ENCODE data around the gene HOXA13.

The HOXA13 gene

DNA sequence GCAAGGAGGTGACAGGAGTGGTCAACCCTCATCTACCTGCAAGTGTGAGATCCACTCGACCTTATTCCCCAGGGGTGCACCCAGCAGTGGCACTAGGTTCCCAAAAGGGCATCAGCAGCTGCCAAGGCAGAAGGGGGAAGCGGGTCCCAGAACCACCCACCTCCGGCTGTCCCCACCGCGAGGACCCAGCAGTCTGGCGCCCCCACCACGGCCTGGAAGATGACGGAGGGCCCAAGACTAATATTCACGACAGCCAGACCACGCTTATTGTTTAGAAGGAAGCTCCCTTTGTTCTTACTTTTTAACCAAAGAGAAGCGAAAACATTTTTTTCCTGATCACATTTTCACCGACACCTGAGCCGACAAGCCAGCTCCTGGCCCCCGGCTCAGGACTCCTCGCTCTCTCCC lies 39.1 kb upstream of the HOXA13 start:
- Histone ChIP-seq H3K36me3 (no peaks in the 10 kb centered on the region), H3K27me3 (peaks cover 100% of the 10 kb centered on the region), H3K27ac (no peak overlapping the region), H3K9me3 (no peaks in the 10 kb centered on the region), H3K4me3 (ENCODE audit: low read depth in 1 of 2, low read length in 1 of 2) (no peak overlapping the region), H3K4me1 (ENCODE audit: control insufficient read depth in 1 of 2, insufficient read depth in 1 of 2, low read depth in 1 of 2, low read length in 1 of 2) (no peaks in the 10 kb centered on the region)
- TF ChIP-seq, protein P1, sequence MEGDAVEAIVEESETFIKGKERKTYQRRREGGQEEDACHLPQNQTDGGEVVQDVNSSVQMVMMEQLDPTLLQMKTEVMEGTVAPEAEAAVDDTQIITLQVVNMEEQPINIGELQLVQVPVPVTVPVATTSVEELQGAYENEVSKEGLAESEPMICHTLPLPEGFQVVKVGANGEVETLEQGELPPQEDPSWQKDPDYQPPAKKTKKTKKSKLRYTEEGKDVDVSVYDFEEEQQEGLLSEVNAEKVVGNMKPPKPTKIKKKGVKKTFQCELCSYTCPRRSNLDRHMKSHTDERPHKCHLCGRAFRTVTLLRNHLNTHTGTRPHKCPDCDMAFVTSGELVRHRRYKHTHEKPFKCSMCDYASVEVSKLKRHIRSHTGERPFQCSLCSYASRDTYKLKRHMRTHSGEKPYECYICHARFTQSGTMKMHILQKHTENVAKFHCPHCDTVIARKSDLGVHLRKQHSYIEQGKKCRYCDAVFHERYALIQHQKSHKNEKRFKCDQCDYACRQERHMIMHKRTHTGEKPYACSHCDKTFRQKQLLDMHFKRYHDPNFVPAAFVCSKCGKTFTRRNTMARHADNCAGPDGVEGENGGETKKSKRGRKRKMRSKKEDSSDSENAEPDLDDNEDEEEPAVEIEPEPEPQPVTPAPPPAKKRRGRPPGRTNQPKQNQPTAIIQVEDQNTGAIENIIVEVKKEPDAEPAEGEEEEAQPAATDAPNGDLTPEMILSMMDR (IDR thresholded peaks at IDR 0.05) = no peak

DNA sequence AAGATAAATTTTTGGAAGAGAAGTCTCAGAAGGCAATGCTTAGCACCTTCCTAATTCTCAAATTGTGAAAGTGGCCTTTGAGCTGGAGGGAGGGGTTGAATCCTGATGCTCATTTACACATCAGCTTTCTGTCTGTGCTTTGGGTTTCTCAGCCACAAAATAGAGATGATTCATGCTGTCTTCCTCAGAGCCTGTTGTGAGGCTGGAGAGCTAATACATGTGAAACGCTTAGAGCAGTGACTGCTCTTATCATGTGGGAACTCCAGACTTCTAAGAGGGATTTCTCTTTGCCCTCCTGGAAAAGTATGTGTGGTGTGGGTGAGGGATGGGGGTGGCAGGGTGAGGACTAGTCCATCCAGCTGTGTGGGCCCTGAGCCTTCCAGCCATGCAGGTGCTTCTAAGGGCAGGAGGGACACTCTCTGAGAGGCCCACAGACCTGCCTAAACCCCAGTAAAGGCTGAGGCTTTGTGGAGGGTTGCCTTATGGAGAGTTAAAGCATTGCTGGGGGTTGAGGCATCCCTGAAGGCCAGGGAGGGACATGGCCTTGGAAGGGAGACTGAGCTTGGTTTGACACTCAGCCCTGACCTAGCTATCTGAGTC lies 37.9 kb upstream of the HOXA13 start:
- Histone ChIP-seq H3K27me3 (peaks cover 100% of the 10 kb centered on the region), H3K4me3 (ENCODE audit: low read depth in 1 of 2, low read length in 1 of 2) (no peak overlapping the region), H3K27ac (no peak overlapping the region), H3K9me3 (no peaks in the 10 kb centered on the region), H3K4me1 (ENCODE audit: control insufficient read depth in 1 of 2, insufficient read depth in 1 of 2, low read depth in 1 of 2, low read length in 1 of 2) (no peaks in the 10 kb centered on the region), H3K36me3 (no peaks in the 10 kb centered on the region)
- TF ChIP-seq, protein P1 (IDR thresholded peaks at IDR 0.05) = no peak

DNA sequence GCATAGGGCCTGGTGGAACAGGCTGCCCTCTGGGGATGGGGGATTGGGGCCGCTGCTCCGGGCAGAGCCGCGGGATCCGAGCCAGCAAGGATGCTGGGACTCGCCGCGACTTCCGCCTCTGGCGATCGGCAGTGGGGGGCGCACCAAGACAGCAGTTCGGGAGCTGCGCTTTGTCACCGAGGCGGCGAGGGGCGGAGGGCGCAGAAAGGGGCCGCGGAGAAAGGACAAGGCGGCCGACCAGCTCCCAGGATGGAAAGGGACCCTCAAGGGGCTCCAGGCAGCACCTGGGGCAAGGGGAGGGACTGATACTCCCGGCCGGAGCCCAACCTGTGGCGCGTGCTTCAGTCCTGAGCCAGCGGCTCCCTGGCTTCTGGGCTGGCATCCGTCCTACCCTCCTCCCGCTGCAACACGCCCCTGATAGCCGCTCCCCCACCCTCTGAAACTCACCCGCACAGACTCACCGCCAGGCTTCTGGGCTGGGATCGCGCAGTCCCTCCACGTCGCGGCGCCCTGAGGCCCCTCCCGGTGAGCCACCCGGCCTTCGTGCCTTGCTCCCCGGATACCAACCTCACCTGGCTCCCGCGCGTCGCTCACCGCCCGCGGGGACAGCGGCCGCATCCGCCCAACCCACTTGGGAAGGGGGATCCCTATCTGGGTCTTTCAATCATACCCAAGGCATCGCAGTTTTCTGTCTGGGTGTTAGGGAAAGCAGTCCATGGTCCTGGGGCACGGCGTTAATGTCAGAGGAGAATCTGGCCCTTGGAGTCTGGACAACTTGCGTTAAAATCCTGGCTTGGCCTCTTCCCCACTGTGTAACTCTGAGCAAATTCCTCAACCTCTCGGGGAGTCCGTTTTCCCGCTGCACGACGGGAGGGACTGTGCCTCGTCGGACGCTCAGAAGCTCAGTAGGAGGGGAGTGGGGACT lies 35.8 kb upstream of the HOXA13 start:
- H3K36me3 ChIP-seq = no peaks in the 10 kb centered on the region
- peaks cover 100% of the 10 kb centered on the region for H3K27me3 ChIP-seq
- no peaks in the 10 kb centered on the region for H3K9me3 ChIP-seq
- TF ChIP-seq, protein P1 (IDR thresholded peaks at IDR 0.05) = no peak
- no peak overlapping the region for H3K27ac ChIP-seq
- no peak overlapping the region for H3K4me3 ChIP-seq (ENCODE audit: low read depth in 1 of 2, low read length in 1 of 2)
- no peaks in the 10 kb centered on the region for H3K4me1 ChIP-seq (ENCODE audit: control insufficient read depth in 1 of 2, insufficient read depth in 1 of 2, low read depth in 1 of 2, low read length in 1 of 2)

DNA sequence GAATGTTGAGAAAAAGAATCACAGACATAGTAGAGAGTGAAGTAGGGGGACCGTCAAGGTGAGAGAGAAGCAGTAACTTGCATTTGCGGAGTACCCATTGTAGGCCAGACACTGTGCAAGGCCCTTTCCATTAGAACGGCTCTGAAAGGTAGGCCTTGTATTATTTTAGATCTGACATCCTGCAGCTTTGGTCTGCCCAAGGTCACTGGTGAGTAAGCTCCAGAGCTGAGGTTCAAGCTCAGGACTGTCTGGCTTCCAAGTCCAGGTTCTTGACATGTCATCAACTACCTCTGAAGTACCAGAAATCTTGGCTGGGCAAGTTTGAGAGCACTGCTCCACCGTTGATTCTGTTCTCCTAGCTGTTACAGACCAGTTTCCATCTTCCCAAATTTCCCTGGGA lies 29.6 kb upstream of the HOXA13 start:
- H3K4me3 ChIP-seq (ENCODE audit: low read depth in 1 of 2, low read length in 1 of 2) = no peak overlapping the region
- H3K27me3 ChIP-seq = peaks cover 100% of the 10 kb centered on the region
- no peaks in the 10 kb centered on the region for H3K4me1 ChIP-seq (ENCODE audit: control insufficient read depth in 1 of 2, insufficient read depth in 1 of 2, low read depth in 1 of 2, low read length in 1 of 2)
- no peaks in the 10 kb centered on the region for H3K9me3 ChIP-seq
- H3K36me3 ChIP-seq = no peaks in the 10 kb centered on the region
- TF ChIP-seq, protein P1 (IDR thresholded peaks at IDR 0.05) = no peak
- H3K27ac ChIP-seq = no peak overlapping the region

DNA sequence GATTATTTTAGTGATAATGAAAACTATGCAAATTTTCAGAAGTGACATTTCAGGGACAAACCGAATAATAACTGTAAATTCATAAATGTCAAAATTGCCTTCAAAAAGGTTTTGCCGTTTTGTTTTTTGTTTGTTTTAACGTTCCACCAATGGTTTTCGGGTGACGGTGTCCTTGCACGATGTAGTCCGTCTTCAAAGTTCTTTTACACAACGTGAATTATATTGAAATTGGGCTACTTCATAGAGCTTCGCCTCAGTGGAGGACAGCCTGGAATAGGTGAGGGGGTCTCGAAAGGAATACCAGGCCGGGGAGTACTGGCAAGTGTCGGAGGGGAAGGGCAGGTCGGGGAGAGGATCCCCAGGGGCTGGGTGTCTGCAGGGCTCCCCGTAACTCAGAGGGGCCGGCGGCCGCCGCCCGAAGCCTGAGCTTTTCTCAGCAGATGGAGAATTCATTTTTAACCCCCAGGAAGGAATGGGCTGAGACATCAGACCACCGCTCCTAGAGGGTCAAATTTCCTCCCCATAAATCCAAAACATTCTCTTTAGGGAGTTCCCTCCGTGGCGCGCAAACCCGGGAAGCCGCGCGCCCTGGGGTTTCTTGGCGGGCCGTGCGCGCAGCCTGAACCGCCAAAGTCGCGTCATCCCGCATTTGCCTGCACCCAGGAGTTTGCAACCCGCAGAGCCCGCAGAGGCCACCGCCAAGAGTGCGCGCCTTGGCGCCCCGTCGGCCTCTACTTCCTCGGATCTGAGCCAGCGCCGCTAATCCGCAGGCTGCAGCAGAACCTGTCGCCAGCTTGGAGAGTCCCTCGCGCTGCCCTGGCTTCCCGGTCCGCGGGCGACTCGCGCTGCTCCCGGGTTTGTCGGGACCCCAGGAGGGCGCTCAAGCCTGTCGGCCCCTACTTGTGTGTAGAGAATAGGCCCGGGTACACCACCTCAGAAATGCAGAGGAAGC lies 25.4 kb upstream of the HOXA13 start:
- Histone ChIP-seq H3K9me3 (no peaks in the 10 kb centered on the region), H3K4me3 (ENCODE audit: low read depth in 1 of 2, low read length in 1 of 2) (no peak overlapping the region), H3K36me3 (no peaks in the 10 kb centered on the region), H3K4me1 (ENCODE audit: control insufficient read depth in 1 of 2, insufficient read depth in 1 of 2, low read depth in 1 of 2, low read length in 1 of 2) (no peaks in the 10 kb centered on the region), H3K27ac (no peak overlapping the region), H3K27me3 (peaks cover 100% of the 10 kb centered on the region)
- TF ChIP-seq, protein P1 (IDR thresholded peaks at IDR 0.05) = no peak
